Ovary (tissue), 9 donors: ENCODE data around the gene NCAPH2. TPM values are rescaled to one million over a fixed set of nuclear protein-coding genes. Genes with fewer than 3 reads are reported as not detected.

Experiments
- DNase-seq, 5 donors: peaks; one replicate each; pipeline ENCODE4 v3.0.0-alpha.2; 2019 to 2020
- H3K27ac ChIP-seq, 2 donors: fragments of 200-600 bp; one replicate each; pipeline versions ENCODE4 v1.5.1 to v1.8.0; 2019 to 2022
- H3K27me3 ChIP-seq: fragments of 200-600 bp; one replicate; pipeline ENCODE4 v1.8.0; 2022
- H3K36me3 ChIP-seq: fragments of 200-600 bp; sonication (generic); one replicate; pipeline ENCODE4 v1.5.1; 2019
- H3K4me1 ChIP-seq: one replicate; pipeline ENCODE4 v1.8.1; 2013; ENCODE audit warnings: mild to moderate bottlenecking, moderate library complexity; ENCODE audit not compliant: insufficient read depth
- H3K4me3 ChIP-seq: fragments of 200-600 bp; sonication (generic); one replicate; pipeline ENCODE4 v1.5.1; 2017
- H3K9me3 ChIP-seq, 2 donors: fragments of 200-600 bp in 1 of 2; sonication (generic) in 1 of 2; one replicate each; pipeline versions ENCODE4 v1.5.1 to v1.8.1; 2013 to 2019; ENCODE audit warnings: mild to moderate bottlenecking in 1 of 2, moderate library complexity in 1 of 2
- CTCF ChIP-seq, 3 donors: fragments of 450-650 bp in 2 of 3; fragments of 200-600 bp in 1 of 3; IDR thresholded peaks; one replicate each; pipeline versions ENCODE4 v1.5.1 to v1.8.0; 2016 to 2022; ENCODE audit warnings: antibody characterized with exemption in 3 of 3, mild to moderate bottlenecking in 1 of 3
- EP300 ChIP-seq: sonication (generic); formaldehyde crosslinking; IDR thresholded peaks from one replicate; pipeline ENCODE4 v1.6.1; 2017; ENCODE audit warnings: antibody characterized with exemption
- POLR2A ChIP-seq: fragments of 450-650 bp; IDR thresholded peaks from one replicate; pipeline ENCODE4 v1.6.1; 2017; ENCODE audit warnings: antibody characterized with exemption, mild to moderate bottlenecking, moderate library complexity
- whole genome bisulfite sequencing, 3 donors: extraction: QIAGEN DNeasy Blood & Tissue Kit in 1 of 3; methylation state at CpG; one replicate each; pipeline versions ENCODE4 v1.1.5 to v1.1.7; 2013 to 2017; 5-methylcytosine and 5-hydroxymethylcytosine counted together
- intact Hi-C, 4 donors: fragments of 100-400 bp; cut with DNase I; formaldehyde crosslinking; loops; one replicate each; pipeline versions ENCODE4 v1.11.0 to v1.15.1; 2022 to 2023
- polyA plus RNA-seq, 2 donors: library from polyadenylated mRNA; stranded (reverse); fragments of 200-250 nt in 1 of 2; fragments of 350-450 nt in 1 of 2; fragmentation: Illumina TruSeq in 1 of 2; extraction: RNeasy Lipid Tissue Mini Kit (QIAGEN cat#74804) in 1 of 2; gene quantifications; one replicate each; pipeline ENCODE4 v1.2.3, GENCODE V29; 2013 to 2014
- total RNA-seq, 7 donors: library from RNA; depleted of rRNA in 2 of 7; stranded (reverse); fragments of >200 nt in 2 of 7; fragmentation: NEBNext Ultra II Directional in 3 of 7; extraction: Animal tissue kit (Norgen Biotek cat#: 25700) in 3 of 7; gene quantifications; one replicate each; pipeline versions ENCODE4 v1.1.0 to v1.2.4, GENCODE V29; 2016 to 2023
- donor health status: DM: no; HTN: no; CAD: no; lungs with moderate emphysema.
- donor health status: DM: no; HTN: no; CAD: no.
- donor health status: Bipolar disorder and iron deficiency.
- donor health status: DM: yes; HTN: yes; CAD: no.
- donor health status: DM: no; HTN: no; CAD: no.
- donor health status: DM: yes; HTN: yes; CAD: no.

The NCAPH2 gene
- total and polyA plus RNA-seq, 9 donors, result 11.5 to 61.5 (median 49.0) TPM

- peak in 1 of 5 donors; percentile 10 for DNase-seq
- intact Hi-C loops, result no loop called here
- no peaks in the 10 kb centered on the region for H3K4me1 ChIP-seq
- no peaks in the 10 kb centered on the region for H3K36me3 ChIP-seq
- H3K27ac ChIP-seq, result no peak overlapping the region
- H3K27me3 ChIP-seq, result no peaks in the 10 kb centered on the region
- WGBS, 3 donors, result 77 to 83% (median 78%) methylated on average over 22 to 23 of the region's 23 CpGs
- no peak overlapping the region for H3K4me3 ChIP-seq
- TF ChIP-seq EP300, result no peak
- TF ChIP-seq POLR2A, result no peak
- no peak for TF ChIP-seq CTCF (IDR thresholded peaks at IDR 0.05)
- no peaks in the 10 kb centered on the region for H3K9me3 ChIP-seq
These were observed 20.6 kb upstream of the NCAPH2 start for GRCh38 chr22:50487290-50488005.

DNA sequence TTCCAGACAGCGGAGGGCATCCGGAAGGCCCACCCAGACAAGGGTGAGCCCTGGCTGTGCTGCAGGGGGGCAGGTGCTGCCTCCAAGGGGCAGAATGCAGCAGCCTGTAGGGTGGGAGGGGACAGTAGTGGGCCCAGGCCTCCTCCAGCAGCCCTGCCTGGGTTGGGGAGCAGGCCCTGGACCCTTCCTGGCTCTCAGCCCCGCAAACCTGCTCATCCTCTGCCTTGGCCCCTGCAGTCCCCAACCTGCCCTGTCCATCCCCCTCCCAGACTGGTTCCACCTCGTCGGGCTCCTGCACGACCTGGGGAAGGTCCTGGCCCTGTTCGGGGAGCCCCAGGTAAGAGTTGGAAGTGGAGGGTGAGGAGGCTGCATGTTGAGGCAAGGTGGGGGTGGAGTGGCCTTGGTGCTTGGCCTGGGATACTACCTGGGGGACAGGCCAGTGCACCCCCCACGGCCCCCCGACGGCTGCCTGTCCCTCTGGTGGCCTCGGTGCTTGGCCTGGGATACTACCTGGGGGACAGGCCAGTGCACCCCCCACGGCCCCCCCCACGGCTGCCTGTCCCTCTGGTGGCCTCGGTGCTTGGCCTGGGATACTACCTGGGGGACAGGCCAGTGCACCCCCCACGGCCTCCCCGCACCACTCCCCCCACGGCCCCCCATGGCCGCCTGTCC is 19.9 kb upstream of the NCAPH2 start:
- Histone ChIP-seq H3K9me3 (no peaks in the 10 kb centered on the region), H3K4me1 (no peaks in the 10 kb centered on the region), H3K27me3 (no peaks in the 10 kb centered on the region), H3K36me3 (no peaks in the 10 kb centered on the region), H3K27ac (no peak overlapping the region), H3K4me3 (no peak overlapping the region)
- TF ChIP-seq CTCF (IDR thresholded peaks at IDR 0.05) (no peak), POLR2A (no peak), EP300 (no peak)
- intact Hi-C loops, result no loop called here
- DNase-seq, result peak in 2 of 5 donors; percentile 16 to 19
- WGBS, 3 donors, result 69 to 80% (median 76%) methylated on average over 11 to 18 of the region's 18 CpGs

DNA sequence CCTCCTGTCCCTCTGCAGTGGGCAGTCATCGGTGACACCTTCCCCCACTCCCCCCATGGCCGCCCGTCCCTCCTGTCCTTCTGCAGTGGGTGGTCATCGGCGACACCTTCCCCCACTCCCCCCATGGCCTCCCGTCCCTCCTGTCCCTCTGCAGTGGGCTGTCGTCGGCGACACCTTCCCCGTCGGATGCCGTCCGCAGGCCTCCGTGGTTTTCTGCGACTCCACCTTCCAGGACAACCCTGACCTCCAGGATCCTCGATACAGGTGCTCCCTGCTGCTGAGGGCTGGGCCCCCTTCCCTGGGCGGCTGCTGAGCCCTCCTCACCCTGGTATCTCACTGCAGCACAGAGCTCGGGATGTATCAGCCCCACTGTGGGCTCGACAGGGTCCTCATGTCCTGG is 19.1 kb upstream of the NCAPH2 start:
- H3K27me3 ChIP-seq, result no peaks in the 10 kb centered on the region
- no peaks in the 10 kb centered on the region for H3K4me1 ChIP-seq
- TF ChIP-seq POLR2A (no peak), CTCF (IDR thresholded peaks at IDR 0.05) (no peak), EP300 (no peak)
- H3K36me3 ChIP-seq, result no peaks in the 10 kb centered on the region
- H3K9me3 ChIP-seq, result no peaks in the 10 kb centered on the region
- H3K4me3 ChIP-seq, result no peak overlapping the region
- H3K27ac ChIP-seq, result no peak overlapping the region
- intact Hi-C loops, result no loop called here
- WGBS, 3 donors, result 65 to 70% (median 69%) methylated on average over 15 to 19 of the region's 19 CpGs
- peak in 2 of 5 donors; percentile 9 to 20 for DNase-seq

GRCh38 chr22:50489363-50490243 is 18.4 kb upstream of the NCAPH2 start:
- Histone ChIP-seq H3K9me3 (no peaks in the 10 kb centered on the region), H3K4me3 (no peak overlapping the region), H3K27ac (no peak overlapping the region), H3K4me1 (no peaks in the 10 kb centered on the region), H3K27me3 (no peaks in the 10 kb centered on the region), H3K36me3 (no peaks in the 10 kb centered on the region)
- no peak for TF ChIP-seq POLR2A
- no peak for TF ChIP-seq CTCF (IDR thresholded peaks at IDR 0.05)
- TF ChIP-seq EP300, result no peak
- DNase-seq, result peak in 1 of 5 donors; percentile 14
- 71 to 79% (median 77%) methylated on average over 23 to 31 of the region's 31 CpGs for WGBS, 3 donors
- intact Hi-C loops, result no loop called here
